Lower lobe of right lung (tissue), 2 donors: ENCODE data around the gene NUTF2. TPM values are rescaled to one million over a fixed set of nuclear protein-coding genes. Genes with fewer than 3 reads are reported as not detected.

Experiments used
- ATAC-seq, 2 donors: fragments of 200-7000 bp; cut with Tn5 transposase; one replicate each; pipeline ENCODE4 v1.9.1; 2020 to 2022; ENCODE audit warnings: mild to moderate bottlenecking in 2 of 2, moderate library complexity in 2 of 2
- DNase-seq: peaks from one replicate; pipeline ENCODE4 v3.0.0-alpha.2; 2020
- H3K27ac ChIP-seq: fragments of 200-600 bp; one replicate; pipeline ENCODE4 v1.8.0; 2022
- H3K27me3 ChIP-seq: fragments of 200-600 bp; one replicate; pipeline ENCODE4 v1.8.0; 2022; ENCODE audit warnings: low read depth
- H3K36me3 ChIP-seq: fragments of 200-600 bp; one replicate; pipeline ENCODE4 v1.8.0; 2022; ENCODE audit warnings: mild to moderate bottlenecking
- H3K4me1 ChIP-seq: fragments of 200-600 bp; one replicate; pipeline ENCODE4 v1.8.0; 2022
- H3K4me3 ChIP-seq: fragments of 200-600 bp; one replicate; pipeline ENCODE4 v1.8.0; 2022; ENCODE audit warnings: mild to moderate bottlenecking
- H3K9me3 ChIP-seq: fragments of 200-600 bp; one replicate; pipeline ENCODE4 v1.8.0; 2022
- intact Hi-C: fragments of 100-400 bp; cut with DNase I; formaldehyde crosslinking; loops from one replicate; pipeline ENCODE4 v1.11.0; 2022
- total RNA-seq: library from RNA; stranded (reverse); fragmentation: NEBNext Ultra II Directional; extraction: Animal tissue kit (Norgen Biotek cat#: 25700); gene quantifications from one replicate; pipeline ENCODE4 v1.2.1, GENCODE V29; 2021
- TF ChIP-seq, protein P1 (sequence below): fragments of 200-600 bp; IDR thresholded peaks from one replicate; pipeline ENCODE4 v1.8.0; 2022; ENCODE audit warnings: antibody characterized with exemption, mild to moderate bottlenecking
- donor health status: DM: no; HTN: yes; CAD: no; lungs with severe emphysema.

Gene NUTF2
- total RNA-seq, 1 donor from 2014 or later, result 55.8 TPM

DNA sequence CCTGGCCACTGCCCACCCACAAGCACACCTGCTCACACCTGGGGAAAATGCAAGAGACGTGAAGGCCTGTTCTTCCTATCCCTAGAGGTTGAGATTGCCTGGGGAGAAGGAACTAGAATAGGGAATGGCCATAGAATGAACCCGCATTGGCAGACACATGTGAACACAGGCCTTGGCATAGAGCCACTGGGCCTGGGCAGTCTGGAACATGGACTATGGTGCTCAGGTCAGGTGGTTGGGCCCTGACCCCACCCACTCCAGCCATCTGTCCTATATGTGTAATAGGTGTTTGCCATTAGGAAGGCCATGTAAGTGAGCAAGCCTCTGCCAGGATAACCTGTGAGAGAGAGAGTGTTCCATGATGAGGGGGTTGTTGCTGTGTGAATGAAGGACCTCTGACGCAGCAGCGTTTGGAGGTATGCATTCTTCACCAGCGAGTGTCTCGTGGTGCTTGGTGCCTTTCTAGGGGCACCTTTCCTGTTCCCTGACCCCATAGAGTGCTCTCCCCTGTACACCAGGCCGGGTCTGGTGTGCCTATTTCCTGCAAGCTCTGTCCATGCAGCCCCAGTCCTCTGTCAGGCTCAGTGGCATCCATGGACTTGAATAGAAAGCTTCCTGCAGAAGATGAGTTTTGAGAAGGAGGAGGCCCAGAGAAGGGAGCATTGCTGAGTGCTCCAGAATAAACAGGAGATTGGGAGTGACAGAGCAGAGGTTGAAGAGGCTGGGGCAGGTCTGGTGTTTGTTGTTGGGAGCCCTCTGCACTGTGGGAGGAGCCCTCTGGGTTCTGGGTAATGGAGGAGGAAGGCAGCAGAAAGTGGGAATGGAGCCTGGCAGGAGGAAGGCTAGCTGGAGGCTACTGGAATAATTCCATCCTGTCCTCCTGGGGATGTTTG is 69.3 kb downstream of the NUTF2 start:
- Histone ChIP-seq H3K4me1 (peaks cover 30% of the 10 kb centered on the region), H3K27me3 (no peaks in the 10 kb centered on the region), H3K27ac (no peak overlapping the region), H3K36me3 (peaks cover 46% of the 10 kb centered on the region), H3K4me3 (no peak overlapping the region), H3K9me3 (no peaks in the 10 kb centered on the region)
- intact Hi-C loops, result no loop called here
- DNase-seq, result no peak
- TF ChIP-seq, protein P1, sequence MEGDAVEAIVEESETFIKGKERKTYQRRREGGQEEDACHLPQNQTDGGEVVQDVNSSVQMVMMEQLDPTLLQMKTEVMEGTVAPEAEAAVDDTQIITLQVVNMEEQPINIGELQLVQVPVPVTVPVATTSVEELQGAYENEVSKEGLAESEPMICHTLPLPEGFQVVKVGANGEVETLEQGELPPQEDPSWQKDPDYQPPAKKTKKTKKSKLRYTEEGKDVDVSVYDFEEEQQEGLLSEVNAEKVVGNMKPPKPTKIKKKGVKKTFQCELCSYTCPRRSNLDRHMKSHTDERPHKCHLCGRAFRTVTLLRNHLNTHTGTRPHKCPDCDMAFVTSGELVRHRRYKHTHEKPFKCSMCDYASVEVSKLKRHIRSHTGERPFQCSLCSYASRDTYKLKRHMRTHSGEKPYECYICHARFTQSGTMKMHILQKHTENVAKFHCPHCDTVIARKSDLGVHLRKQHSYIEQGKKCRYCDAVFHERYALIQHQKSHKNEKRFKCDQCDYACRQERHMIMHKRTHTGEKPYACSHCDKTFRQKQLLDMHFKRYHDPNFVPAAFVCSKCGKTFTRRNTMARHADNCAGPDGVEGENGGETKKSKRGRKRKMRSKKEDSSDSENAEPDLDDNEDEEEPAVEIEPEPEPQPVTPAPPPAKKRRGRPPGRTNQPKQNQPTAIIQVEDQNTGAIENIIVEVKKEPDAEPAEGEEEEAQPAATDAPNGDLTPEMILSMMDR, result no peak
- no peak for ATAC-seq

DNA sequence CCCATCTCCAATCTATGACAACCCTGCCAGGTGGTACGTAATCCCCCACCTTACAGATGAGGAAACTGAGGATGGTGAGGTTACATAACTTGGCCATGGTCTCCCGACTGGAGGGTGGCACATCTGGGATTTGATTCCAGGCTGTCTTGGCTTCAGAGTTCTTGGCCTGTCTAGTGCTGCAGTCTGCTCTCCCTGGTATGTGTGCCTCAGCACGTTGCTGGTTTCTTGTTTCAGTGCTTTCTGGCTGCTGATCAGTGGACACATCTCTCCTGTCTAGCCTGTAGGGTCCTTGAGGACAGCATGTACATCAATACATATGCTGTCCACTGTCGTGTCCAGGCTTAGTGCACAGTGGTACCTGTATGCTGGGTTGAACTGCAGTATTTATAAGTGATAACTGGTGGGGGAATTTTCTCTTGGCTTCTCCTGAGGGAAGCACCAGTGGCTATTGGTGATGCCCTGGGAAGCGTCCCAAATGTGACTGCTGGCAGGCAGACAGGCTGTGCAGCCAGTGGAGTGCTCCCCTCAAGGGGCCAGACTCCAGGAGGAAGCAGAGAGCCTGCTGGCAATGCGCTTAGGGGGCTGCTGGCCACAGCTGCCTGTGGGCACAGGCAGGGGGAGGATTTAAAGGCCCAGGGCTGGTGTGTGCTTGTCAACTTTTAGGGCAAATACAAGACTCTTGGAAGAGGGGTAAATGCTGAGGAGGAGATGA is 70.6 kb downstream of the NUTF2 start:
- no peaks in the 10 kb centered on the region for H3K9me3 ChIP-seq
- intact Hi-C loops, result no loop called here
- ATAC-seq (peak; percentile 48 to 56), DNase-seq (peak; percentile 53)
- no peaks in the 10 kb centered on the region for H3K27me3 ChIP-seq
- H3K27ac ChIP-seq, result no peak overlapping the region
- peaks cover 30% of the 10 kb centered on the region for H3K4me1 ChIP-seq
- TF ChIP-seq, protein P1, result no peak
- H3K4me3 ChIP-seq, result no peak overlapping the region
- H3K36me3 ChIP-seq, result peaks cover 41% of the 10 kb centered on the region

DNA sequence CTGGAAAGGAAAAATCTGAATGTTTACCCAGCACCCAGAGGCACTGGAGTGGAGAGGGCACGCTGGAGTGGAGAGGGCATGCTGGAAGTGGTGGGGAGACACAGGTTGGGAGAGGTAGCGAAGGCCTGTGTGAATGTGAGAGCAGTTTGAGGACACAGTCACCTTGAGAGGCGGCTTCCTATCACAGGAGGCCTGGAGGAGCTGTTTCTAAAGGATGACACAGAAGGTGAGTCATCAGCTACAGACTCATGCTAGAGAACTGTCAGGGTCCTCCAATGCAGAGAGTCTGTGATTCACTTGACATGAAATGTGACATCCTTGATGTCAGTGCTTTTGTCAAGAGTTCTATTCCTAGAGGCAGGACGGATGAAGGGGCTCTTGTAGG is 71.1 kb downstream of the NUTF2 start:
- Histone ChIP-seq H3K27me3 (no peaks in the 10 kb centered on the region), H3K4me3 (no peak overlapping the region), H3K4me1 (peaks cover 30% of the 10 kb centered on the region), H3K27ac (no peak overlapping the region), H3K36me3 (peaks cover 42% of the 10 kb centered on the region), H3K9me3 (no peaks in the 10 kb centered on the region)
- DNase-seq (peak; percentile 48), ATAC-seq (peak; percentile 55 to 74)
- intact Hi-C loops, result no loop called here
- TF ChIP-seq, protein P1, result no peak

DNA sequence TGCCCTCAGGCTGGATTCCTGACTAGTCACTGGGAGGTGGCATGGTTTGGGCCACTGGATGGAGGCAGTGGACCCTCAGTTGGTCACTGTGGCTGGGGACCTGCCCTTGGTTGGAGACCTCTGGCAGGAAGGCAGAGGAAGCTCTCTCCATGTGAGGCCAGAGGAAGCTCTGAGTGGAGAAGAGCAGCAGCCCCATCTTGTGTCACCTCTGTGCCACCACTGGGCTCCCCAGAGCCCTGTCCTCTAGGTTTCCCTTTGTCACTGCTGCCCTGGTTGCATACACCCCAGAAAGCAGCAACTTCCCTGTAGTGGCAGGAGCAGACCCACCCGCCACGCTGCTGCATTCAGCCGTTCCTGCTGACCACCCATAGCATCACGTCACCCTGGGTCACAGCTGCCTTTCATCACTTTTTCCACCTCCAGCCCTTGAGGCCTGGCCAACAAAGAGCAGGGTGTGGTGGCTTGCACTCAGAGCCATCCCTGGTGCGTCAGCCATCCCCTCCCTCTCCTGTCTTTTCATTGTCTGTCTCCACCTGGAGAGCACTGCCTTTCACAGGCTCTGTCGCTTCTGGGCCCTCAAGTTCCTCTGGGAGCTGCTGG is 73.0 kb downstream of the NUTF2 start:
- DNase-seq, result no peak
- Histone ChIP-seq H3K27ac (no peak overlapping the region), H3K4me1 (peaks cover 43% of the 10 kb centered on the region), H3K36me3 (peaks cover 47% of the 10 kb centered on the region), H3K4me3 (no peak overlapping the region), H3K9me3 (no peaks in the 10 kb centered on the region), H3K27me3 (no peaks in the 10 kb centered on the region)
- intact Hi-C loops, result no loop called here
- ATAC-seq, result no peak
- TF ChIP-seq, protein P1, result no peak

Other genes with a start within 250 kb of the NUTF2 start
- 2.4 TPM for gene CARMIL2, start 201.8 kb upstream of the NUTF2 start, total RNA-seq
- 16.6 TPM for gene ACD, start 186.7 kb upstream of the NUTF2 start, total RNA-seq
- 5.5 TPM for gene PARD6A, start 186.0 kb upstream of the NUTF2 start, total RNA-seq
- gene ENKD1, start 180.2 kb upstream of the NUTF2 start, total RNA-seq, result 19.4 TPM
- 5.3 TPM for gene C16orf86, start 180.1 kb upstream of the NUTF2 start, total RNA-seq
- gene GFOD2, start 127.6 kb upstream of the NUTF2 start, total RNA-seq, result 18.9 TPM
- 21.7 TPM for gene RANBP10, start 40.4 kb upstream of the NUTF2 start, total RNA-seq
- gene TSNAXIP1, start 40.0 kb upstream of the NUTF2 start, total RNA-seq, result 3.5 TPM
- 26.1 TPM for gene THAP11, start 4.6 kb upstream of the NUTF2 start, total RNA-seq
- gene CENPT, start 760 bp downstream of the NUTF2 start, total RNA-seq, result 29.9 TPM
- gene EDC4, start 26.1 kb downstream of the NUTF2 start, total RNA-seq, result 51.2 TPM
- 1.7 TPM for gene NRN1L, start 38.0 kb downstream of the NUTF2 start, total RNA-seq
- 28.3 TPM for gene PSKH1, start 46.3 kb downstream of the NUTF2 start, total RNA-seq
- gene CTRL, start 84.9 kb downstream of the NUTF2 start, total RNA-seq, result 0.59 TPM
- 82.7 TPM for gene PSMB10, start 89.9 kb downstream of the NUTF2 start, total RNA-seq
- 33.8 TPM for gene LCAT, start 97.2 kb downstream of the NUTF2 start, total RNA-seq
- gene SLC12A4, start 121.7 kb downstream of the NUTF2 start, total RNA-seq, result 80.3 TPM
- 0.18 TPM for gene DPEP3, start 133.6 kb downstream of the NUTF2 start, total RNA-seq
- 29.5 TPM for gene DPEP2, start 152.6 kb downstream of the NUTF2 start, total RNA-seq
- not detected for gene DPEP2NB, start 169.0 kb downstream of the NUTF2 start, total RNA-seq
- gene DDX28, start 176.3 kb downstream of the NUTF2 start, total RNA-seq, result 9.9 TPM
- 15.1 TPM for gene DUS2, start 176.4 kb downstream of the NUTF2 start, total RNA-seq
- 61.6 TPM for gene NFATC3, start 238.4 kb downstream of the NUTF2 start, total RNA-seq